Esophagus muscularis mucosa (tissue), 4 donors: ENCODE results near the gene PURA.

Source experiments
- EP300 ChIP-seq: sonication (generic); formaldehyde crosslinking; IDR thresholded peaks from one replicate; pipeline ENCODE4 v1.6.1; 2017; ENCODE audit warnings: antibody characterized with exemption
- POLR2A ChIP-seq: fragments of 450-650 bp; IDR thresholded peaks from one replicate; pipeline ENCODE4 v1.6.1; 2017; ENCODE audit warnings: antibody characterized with exemption, moderate library complexity, mild to moderate bottlenecking, low read depth
- POLR2AphosphoS5 ChIP-seq, 2 donors: sonication (generic); formaldehyde crosslinking; IDR thresholded peaks; one replicate each; pipeline ENCODE4 v1.6.1; 2017; ENCODE audit warnings: antibody characterized with exemption in 2 of 2
- TF ChIP-seq, protein P1 (sequence below), 3 experiments: fragments of 200-600 bp in 2 of 3; fragments of 450-650 bp in 1 of 3; sonication (generic) in 2 of 3; IDR thresholded peaks; one replicate each; pipeline ENCODE4 v1.5.1; 2017 to 2019; ENCODE audit warnings: antibody characterized with exemption in 3 of 3, mild to moderate bottlenecking in 2 of 3, moderate library complexity in 1 of 3

DNA sequence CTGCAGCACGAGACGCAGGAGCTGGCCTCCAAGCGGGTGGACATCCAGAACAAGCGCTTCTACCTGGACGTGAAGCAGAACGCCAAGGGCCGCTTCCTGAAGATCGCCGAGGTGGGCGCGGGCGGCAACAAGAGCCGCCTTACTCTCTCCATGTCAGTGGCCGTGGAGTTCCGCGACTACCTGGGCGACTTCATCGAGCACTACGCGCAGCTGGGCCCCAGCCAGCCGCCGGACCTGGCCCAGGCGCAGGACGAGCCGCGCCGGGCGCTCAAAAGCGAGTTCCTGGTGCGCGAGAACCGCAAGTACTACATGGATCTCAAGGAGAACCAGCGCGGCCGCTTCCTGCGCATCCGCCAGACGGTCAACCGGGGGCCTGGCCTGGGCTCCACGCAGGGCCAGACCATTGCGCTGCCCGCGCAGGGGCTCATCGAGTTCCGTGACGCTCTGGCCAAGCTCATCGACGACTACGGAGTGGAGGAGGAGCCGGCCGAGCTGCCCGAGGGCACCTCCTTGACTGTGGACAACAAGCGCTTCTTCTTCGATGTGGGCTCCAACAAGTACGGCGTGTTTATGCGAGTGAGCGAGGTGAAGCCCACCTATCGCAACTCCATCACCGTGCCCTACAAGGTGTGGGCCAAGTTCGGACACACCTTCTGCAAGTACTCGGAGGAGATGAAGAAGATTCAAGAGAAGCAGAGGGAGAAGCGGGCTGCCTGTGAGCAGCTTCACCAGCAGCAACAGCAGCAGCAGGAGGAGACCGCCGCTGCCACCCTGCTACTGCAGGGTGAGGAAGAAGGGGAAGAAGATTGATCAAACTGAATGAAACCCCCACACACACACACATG lies 654 bp downstream of the PURA start:
- peak; percentile 70 to 71 for TF ChIP-seq POLR2AphosphoS5 (IDR thresholded peaks at IDR 0.05)
- TF ChIP-seq, protein P1, sequence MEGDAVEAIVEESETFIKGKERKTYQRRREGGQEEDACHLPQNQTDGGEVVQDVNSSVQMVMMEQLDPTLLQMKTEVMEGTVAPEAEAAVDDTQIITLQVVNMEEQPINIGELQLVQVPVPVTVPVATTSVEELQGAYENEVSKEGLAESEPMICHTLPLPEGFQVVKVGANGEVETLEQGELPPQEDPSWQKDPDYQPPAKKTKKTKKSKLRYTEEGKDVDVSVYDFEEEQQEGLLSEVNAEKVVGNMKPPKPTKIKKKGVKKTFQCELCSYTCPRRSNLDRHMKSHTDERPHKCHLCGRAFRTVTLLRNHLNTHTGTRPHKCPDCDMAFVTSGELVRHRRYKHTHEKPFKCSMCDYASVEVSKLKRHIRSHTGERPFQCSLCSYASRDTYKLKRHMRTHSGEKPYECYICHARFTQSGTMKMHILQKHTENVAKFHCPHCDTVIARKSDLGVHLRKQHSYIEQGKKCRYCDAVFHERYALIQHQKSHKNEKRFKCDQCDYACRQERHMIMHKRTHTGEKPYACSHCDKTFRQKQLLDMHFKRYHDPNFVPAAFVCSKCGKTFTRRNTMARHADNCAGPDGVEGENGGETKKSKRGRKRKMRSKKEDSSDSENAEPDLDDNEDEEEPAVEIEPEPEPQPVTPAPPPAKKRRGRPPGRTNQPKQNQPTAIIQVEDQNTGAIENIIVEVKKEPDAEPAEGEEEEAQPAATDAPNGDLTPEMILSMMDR (IDR thresholded peaks at IDR 0.05) = no peak
- TF ChIP-seq POLR2A = no peak
- TF ChIP-seq EP300 = no peak
